Stimulated activated CD4-positive, alpha-beta T cell treated with anti-CD3 and anti-CD28 coated beads, Interleukin-15, amount 100 ng/mL, for 1 hour (primary cell): ENCODE data around the gene PDE9A.

Experiments used
- DNase-seq, 2 donors: peaks; one replicate each; pipeline ENCODE4 v3.0.0-alpha.2; 2020; ENCODE audit warnings: low read depth in 1 of 2, low spot score in 1 of 2

Gene PDE9A

GRCh38 chr21:42734323-42734971 lies 81.0 kb downstream of the PDE9A start:
- DNase-seq = no peak

DNA sequence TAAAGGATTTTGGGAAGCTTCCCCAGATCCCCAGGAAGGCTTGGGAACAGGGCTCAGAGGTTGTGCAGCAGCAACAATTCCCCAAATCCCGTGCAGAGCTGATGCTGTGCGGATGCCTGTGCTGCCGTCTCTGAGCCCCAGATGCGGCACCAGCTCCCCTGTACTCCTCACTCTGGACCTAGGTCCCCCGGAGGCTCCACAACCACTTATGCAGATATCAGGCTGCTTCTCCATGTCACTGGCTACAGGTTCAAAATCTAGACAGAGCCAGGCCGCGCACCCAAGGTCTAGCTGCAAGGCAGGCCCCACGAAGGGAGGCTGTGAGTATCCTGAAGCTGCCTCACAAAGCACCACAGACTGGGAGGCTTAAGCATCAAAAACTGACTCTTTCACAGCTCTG lies 81.6 kb downstream of the PDE9A start:
- no peak for DNase-seq

DNA sequence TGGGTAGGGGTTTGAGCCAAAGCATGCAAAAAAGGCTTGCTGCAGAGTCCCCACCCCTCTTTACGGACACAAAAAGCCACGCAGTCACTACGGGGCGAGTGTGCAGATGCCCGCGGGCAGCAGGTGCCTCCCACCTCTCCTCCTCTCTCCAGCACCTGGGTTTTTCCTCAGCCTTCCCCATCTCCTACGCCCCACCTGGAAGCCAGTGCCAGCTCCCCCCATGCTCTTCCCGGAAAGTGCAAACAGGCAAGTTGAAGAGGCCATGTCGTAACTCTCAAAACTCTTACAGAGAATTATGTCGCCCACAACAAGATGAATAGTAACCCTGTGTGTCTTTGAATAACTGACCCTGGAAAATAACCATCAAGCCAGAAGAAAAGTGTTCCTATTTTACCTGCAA lies 82.5 kb downstream of the PDE9A start:
- DNase-seq = no peak

DNA sequence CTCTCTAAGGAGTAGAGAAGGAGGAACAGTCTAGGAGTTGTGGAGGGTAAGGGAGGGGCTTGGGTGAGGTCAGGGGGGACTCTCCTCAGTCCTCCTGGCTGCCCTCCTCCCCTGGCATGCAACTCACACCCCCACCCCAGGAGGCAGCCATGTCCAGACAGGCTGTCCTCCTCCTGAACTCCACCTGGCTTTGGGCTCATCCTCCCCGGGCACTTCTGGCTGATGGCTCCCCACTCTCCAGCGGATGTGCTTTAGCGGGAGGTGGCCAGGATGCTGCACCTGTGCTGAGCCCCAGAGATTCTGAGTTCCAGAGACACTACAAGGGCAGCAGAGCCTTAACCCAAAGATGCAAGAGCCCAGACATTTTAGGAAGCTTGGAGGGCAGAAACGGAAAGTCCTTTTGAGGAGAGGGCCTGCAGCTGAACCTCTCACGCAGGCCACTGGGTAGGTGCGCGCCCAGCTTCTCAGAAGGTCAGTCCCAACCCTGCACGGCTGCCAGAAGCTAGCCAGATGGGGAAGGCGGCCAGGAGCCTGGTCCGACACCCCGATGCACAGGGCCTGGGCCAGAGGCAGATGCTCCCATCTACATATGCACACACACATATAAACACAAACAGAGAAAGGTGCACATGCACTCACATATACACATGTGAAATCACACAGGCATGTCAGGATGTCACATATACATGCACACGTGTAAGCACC lies 83.4 kb downstream of the PDE9A start:
- no peak for DNase-seq

DNA sequence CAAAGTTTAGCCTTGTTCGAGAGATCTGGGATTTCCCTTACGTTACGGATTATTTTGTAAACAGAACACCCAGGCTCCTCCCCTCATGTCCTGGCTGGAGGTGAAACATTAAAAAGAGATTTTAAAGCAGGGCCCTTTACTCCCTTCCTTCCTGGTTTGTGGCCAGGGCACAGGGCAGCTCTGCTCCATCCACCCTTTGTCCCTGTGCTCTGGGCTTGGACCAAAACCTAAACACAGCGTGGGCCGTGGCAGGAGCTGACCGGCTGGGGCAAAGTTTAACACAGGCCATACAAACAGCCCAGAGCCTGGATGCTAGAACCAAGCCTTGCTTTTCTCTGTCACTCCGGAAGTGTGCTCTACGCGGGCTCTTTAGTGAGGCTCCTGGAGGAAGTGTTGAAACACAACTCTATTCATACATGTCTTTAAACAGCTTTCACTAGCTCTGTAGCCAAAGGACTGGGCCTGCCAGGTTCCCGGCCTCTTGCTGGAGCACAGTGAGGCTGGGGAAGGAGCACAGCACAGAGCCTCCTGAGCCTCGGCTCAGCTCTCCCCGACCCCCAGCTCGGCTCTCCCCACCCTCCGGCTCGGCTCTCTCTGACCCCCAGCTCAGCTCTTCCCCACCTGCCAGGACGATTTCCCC lies 84.7 kb downstream of the PDE9A start:
- no peak for DNase-seq

- no peak for DNase-seq
Observed at GRCh38 chr21:42739061-42739931, 85.9 kb downstream of the PDE9A start.

DNA sequence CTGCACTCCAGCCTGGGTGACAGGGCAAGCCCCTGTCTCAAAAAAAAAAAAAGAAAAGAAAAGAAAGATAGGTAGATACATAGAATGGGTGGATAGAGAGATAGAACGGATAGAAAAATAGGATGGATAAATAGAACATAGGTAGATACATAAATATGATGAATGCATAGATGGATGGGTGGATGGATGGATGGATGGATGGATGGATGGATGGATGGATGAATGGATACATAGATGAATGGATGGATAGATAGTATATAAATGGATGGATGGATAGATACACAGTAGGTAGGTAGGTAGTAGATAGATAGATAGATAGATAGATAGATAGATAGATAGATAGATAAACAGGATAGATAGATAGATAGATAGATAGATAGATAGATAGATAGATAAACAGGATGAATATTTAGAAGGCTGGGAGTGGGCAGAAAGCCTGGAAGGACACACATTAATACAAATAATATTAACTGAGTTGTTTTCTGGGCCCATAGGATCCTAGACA lies 87.0 kb downstream of the PDE9A start:
- no peak for DNase-seq

GRCh38 chr21:42741066-42741465 lies 87.6 kb downstream of the PDE9A start:
- no peak for DNase-seq

DNA sequence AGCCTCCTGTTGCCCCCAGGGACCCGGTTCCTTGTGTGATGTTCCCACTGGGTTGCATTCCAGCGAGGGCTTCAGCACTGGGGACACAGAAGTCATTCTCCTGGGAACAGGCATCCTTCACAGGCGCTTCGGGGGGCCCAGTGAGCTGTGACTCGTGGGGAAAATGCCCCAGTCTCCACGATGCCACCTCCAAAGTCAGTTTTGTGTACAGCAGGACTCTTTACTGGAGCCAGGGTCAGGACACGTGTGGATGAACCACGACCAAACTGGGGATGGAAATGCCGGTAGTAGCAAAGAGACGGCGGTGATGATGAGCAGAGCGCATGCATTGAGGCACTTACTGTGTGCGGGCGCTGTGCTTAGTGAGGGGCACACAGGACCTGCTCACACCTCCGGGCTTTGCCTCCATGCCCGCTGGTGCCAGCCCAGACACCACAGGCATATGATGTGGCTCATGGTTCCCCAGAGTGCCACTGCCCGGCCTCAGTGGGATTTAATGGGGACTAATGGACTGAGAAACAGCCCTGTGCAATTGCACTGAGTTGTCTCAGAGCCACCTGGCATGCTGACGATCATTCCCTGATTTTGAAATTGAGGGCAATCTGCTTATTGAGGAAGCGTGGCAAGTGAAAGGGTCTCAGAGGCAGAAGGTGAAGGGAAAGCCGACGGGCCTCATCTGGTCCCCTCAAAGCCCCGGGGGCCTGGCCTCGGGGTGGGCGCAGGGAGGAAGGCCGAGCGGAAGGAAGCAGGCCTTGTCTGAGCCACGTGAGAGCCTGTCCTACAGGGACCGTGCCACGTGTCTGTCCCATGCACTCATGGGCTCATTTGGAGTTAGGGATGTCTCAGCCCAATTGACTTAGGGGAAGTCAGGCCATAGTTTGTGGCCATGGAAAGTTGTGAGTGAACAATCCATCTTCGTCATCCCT lies 91.4 kb downstream of the PDE9A start:
- DNase-seq = no peak

- no peak for DNase-seq
Observed at GRCh38 chr21:42745511-42746239, 92.3 kb downstream of the PDE9A start.

- DNase-seq = no peak
Observed at GRCh38 chr21:42746240-42746592, 92.8 kb downstream of the PDE9A start.

DNA sequence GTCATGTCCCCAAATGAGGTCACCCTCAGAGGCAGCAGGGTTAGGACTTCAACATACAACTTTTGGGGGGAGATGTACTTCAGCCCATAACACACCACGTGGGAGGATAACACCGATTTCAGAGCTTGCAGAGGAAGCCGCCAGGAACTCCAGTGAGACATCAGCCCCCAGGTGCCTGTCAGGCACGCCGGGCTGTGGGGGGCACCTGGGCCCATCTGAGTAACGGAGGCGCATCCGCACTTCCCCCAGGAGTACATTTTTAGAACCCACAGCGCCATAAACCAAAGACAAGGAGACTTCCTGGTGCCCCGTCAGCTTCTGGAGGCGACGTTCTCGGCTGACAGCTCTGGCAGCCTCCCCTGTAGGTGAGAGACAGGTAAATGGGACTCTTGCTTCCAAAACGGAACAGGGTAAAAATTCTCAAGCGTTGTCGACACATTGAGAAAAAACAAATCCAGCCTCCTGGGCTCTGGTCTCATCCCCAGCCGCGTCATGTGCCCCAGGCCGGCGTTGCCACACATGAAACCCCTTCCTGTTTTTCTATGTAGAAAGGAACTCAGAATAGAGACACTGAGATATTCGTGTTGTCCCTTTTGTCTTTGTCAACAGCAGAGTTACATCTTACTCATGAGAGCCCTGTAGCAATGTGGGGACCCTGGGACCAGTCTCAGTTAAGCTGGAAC lies 93.3 kb downstream of the PDE9A start:
- peak; percentile 5 to 6 for DNase-seq

DNA sequence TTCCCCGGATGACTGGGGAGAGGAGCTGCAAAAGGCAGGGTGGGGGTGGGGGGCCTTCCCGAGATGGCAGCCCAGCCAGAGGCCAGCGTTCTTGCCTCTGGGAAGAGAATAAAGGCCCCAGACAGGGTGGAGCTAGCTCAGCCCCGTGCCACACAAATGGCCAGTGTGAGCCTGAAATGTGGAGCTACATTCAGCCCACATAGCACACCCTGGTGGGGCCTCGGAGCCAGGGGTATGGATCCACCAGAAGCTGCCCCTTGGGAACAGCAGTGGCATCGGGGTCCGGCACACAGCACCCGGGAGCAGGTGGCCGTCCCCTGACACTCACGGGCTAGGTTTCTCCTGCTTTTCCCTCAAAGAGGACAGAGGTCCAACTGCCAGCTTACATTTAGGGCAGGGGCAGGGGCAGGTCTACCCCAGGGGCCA lies 93.9 kb downstream of the PDE9A start:
- no peak for DNase-seq

GRCh38 chr21:42747746-42748351 lies 94.4 kb downstream of the PDE9A start:
- DNase-seq = no peak

GRCh38 chr21:42748620-42749176 lies 95.3 kb downstream of the PDE9A start:
- no peak for DNase-seq

DNA sequence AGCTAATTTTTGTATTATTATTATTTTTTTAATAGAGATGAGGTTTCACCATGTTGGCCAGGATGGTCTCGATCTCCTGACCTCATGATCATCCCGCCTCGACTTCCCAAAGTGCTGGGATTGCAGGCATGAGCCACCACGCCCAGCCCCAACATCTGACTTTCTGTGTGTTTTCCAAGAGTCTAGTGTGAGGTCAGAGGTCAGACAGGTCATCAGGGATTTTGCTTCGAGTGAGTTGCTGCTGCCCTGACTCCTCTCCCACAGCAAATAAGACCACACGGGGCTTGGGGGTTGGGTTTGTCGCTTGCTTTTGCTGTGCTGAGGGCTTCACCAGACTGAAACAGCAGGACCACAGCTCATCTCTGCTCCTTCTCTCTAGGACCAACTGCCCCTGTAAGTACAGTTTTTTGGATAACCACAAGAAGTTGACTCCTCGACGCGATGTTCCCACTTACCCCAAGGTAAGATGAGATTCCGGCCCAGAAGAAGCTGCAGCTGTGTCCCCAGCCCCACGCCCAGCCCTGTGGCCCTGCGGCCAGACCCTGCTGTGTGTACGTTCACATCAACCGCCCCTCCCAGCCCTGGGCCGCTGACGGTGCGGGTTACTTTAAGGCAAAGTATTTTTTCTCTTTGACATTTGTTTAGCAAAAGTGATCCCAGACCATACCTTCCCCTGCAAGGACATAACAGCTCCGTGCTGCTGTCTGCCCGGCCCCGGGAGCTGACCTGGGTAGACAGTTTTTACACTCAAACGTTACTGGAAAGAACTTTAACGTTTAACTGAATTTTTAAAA lies 97.5 kb downstream of the PDE9A start:
- DNase-seq = no peak

GRCh38 chr21:42751866-42752265 lies 98.4 kb downstream of the PDE9A start:
- no peak for DNase-seq

- DNase-seq = no peak
Observed at GRCh38 chr21:42753804-42754203, 100.4 kb downstream of the PDE9A start.
